GM12878 (cell line): ENCODE data around the gene ADARB1. TPM values are rescaled to one million over a fixed set of nuclear protein-coding genes. Genes with fewer than 3 reads are reported as not detected.

Experiments
- ATAC-seq: fragments of 200-7000 bp; cut with Tn5 transposase; 3 replicates; pipeline ENCODE4 v1.9.1; 2020; ENCODE audit warnings: mild to moderate bottlenecking, moderate library complexity
- BruUV-seq: library from RNA; stranded (reverse); fragments of 400-500 nt; replicated peaks from 2 replicates; lab custom pipeline; 2021; lab: Mats Ljungman, UMichigan
- CTCF ChIA-PET: fragments of 300-600 bp; sonication (Branson Sonifier 250); formaldehyde crosslinking; extraction: SDS; loops from one replicate; lab custom pipeline; 2021; ENCODE audit warnings: inconsistent platforms; lab: Yijun Ruan, JAX
- POLR2A ChIA-PET: fragments of 350-600 bp; formaldehyde crosslinking; extraction: SDS; loops from one replicate; lab custom pipeline; 2021; ENCODE audit warnings: inconsistent platforms; lab: Charles Lee
- RAD21 ChIA-PET: fragments of 300-600 bp; sonication (Branson Sonifier 250); formaldehyde crosslinking; loops from one replicate; lab custom pipeline; 2023; ENCODE audit warnings: antibody characterized with exemption; ENCODE audit not compliant: unreplicated experiment; lab: Charles Lee
- SMC1A ChIA-PET: fragments of 300-600 bp; sonication (Branson Sonifier 250); formaldehyde crosslinking; loops from one replicate; lab custom pipeline; 2023; ENCODE audit not compliant: unreplicated experiment, uncharacterized antibody; lab: Charles Lee
- DNase-seq: peaks from one replicate; pipeline ENCODE4 v3.0.0-alpha.2; 2011; ENCODE audit warnings: low read depth, low spot score
- FAIRE-seq: peaks from 3 replicates; lab custom pipeline; 2011; peaks lifted over from hg19 to GRCh38; lab: Jason Lieb, UNC
- H2AFZ ChIP-seq: 2 replicates; pipeline ENCODE4 v1.6.0; 2011; ENCODE audit warnings: low read depth, low read length, control low read depth; ENCODE audit not compliant: control insufficient read depth
- H3K27ac ChIP-seq: 2 replicates; pipeline ENCODE4 v1.5.1; 2011; ENCODE audit warnings: control low read depth; ENCODE audit not compliant: control insufficient read depth, insufficient read depth
- H3K27me3 ChIP-seq, 2 experiments: replicated peaks in 1 of 2; 2 replicates each; pipeline versions ENCODE4 v1.6.0 to v1.6.1; 2011; ENCODE audit warnings: low read length in 1 of 2; ENCODE audit not compliant: control insufficient read depth in 2 of 2, insufficient read depth in 2 of 2
- H3K36me3 ChIP-seq, 2 experiments: 2 replicates each; pipeline ENCODE4 v1.5.1; 2011; ENCODE audit warnings: low read length in 1 of 2; ENCODE audit not compliant: control insufficient read depth in 2 of 2, insufficient read depth in 2 of 2
- H3K4me1 ChIP-seq: 2 replicates; pipeline ENCODE4 v1.6.1; 2011; ENCODE audit warnings: mild to moderate bottlenecking, low read length, moderate library complexity, mixed read lengths; ENCODE audit not compliant: control insufficient read depth, insufficient read depth
- H3K4me2 ChIP-seq: 2 replicates; pipeline ENCODE4 v1.6.0; 2011; ENCODE audit warnings: control low read depth; ENCODE audit not compliant: control insufficient read depth, insufficient read depth
- H3K4me3 ChIP-seq: fragments of 200-600 bp; sonication (generic); 2 replicates; pipeline ENCODE4 v1.5.1; 2016
- H3K79me2 ChIP-seq: 2 replicates; pipeline ENCODE4 v1.6.0; 2011; ENCODE audit warnings: low read length; ENCODE audit not compliant: control insufficient read depth, insufficient read depth
- H3K9ac ChIP-seq: 2 replicates; pipeline ENCODE4 v1.8.0; 2011; ENCODE audit warnings: low read length, control low read depth, mixed read lengths; ENCODE audit not compliant: control insufficient read depth, insufficient read depth
- H3K9me3 ChIP-seq: replicated peaks from 3 replicates; pipeline ENCODE4 v1.5.1; 2011; ENCODE audit warnings: mild to moderate bottlenecking, low read length; ENCODE audit not compliant: control insufficient read depth, insufficient read depth
- H4K20me1 ChIP-seq: 2 replicates; pipeline ENCODE4 v1.6.0; 2011; ENCODE audit not compliant: control insufficient read depth, insufficient read depth
- HDAC6 ChIP-seq: fragments of 200-600 bp; sonication (generic); IDR thresholded peaks from one replicate; pipeline ENCODE4 v1.8.0; 2017; ENCODE audit warnings: antibody characterized with exemption; ENCODE audit not compliant: unreplicated experiment
- HDGF ChIP-seq: fragments of 450-650 bp; IDR thresholded peaks from 2 replicates; pipeline ENCODE4 v1.6.1; 2016; ENCODE audit warnings: antibody characterized with exemption
- JUNB ChIP-seq: IDR thresholded peaks from 2 replicates; pipeline ENCODE4 v1.6.1; 2016; ENCODE audit warnings: antibody characterized with exemption, mild to moderate bottlenecking
- MTA2 ChIP-seq: fragments of 450-650 bp; IDR thresholded peaks from 2 replicates; pipeline ENCODE4 v1.6.1; 2016; ENCODE audit warnings: low read depth, mild to moderate bottlenecking, moderate library complexity
- MYC ChIP-seq: IDR thresholded peaks from 2 replicates; pipeline ENCODE4 v1.6.1; 2011; ENCODE audit warnings: mild to moderate bottlenecking, low read length, moderate library complexity, inconsistent platforms; ENCODE audit not compliant: insufficient read depth, insufficient replicate concordance, insufficient read length, severe bottlenecking
- NFIC ChIP-seq: IDR thresholded peaks from 2 replicates; pipeline ENCODE4 v1.6.1; 2012; ENCODE audit warnings: low read depth, mild to moderate bottlenecking, inconsistent platforms, low read length, moderate library complexity
- POLR2AphosphoS5 ChIP-seq: IDR thresholded peaks from 2 replicates; pipeline ENCODE4 v1.6.1; 2011; ENCODE audit warnings: mild to moderate bottlenecking, low read length, inconsistent platforms
- RAD51 ChIP-seq: fragments of 450-650 bp; IDR thresholded peaks from 2 replicates; pipeline ENCODE4 v1.6.1; 2016; ENCODE audit warnings: moderate library complexity, mild to moderate bottlenecking, inconsistent platforms
- RFX5 ChIP-seq: IDR thresholded peaks from 2 replicates; pipeline ENCODE4 v1.6.1; 2011; ENCODE audit warnings: low read depth, low read length, improper control_type of control experiment
- SMAD5 ChIP-seq: IDR thresholded peaks from 2 replicates; pipeline ENCODE4 v1.6.1; 2016; ENCODE audit warnings: antibody characterized with exemption, low read depth
- ZNF217 ChIP-seq: fragments of 450-650 bp; IDR thresholded peaks from 2 replicates; pipeline ENCODE4 v1.6.1; 2017; ENCODE audit warnings: antibody characterized with exemption, mild to moderate bottlenecking
- ZNF622 ChIP-seq: fragments of 450-650 bp; IDR thresholded peaks from 2 replicates; pipeline ENCODE4 v1.6.1; 2017; ENCODE audit warnings: mild to moderate bottlenecking, inconsistent platforms
- WGBS: methylation state at CpG from one replicate; pipeline ENCODE4 v1.1.6; 2016; ENCODE audit warnings: low lambda C conversion rate; ENCODE audit not compliant: insufficient replicate concordance, insufficient coverage; ENCODE audit errors: missing lambda C conversion rate; 5-methylcytosine and 5-hydroxymethylcytosine counted together
- in situ Hi-C: fragments of 300-500 bp; cut with MboI; formaldehyde crosslinking; loops from 9 replicates; pipeline ENCODE4 v1.14.3; 2018; ENCODE audit warnings: mixed read lengths
- intact Hi-C: fragments of 100-400 bp; cut with micrococcal nuclease; formaldehyde crosslinking; loops from one replicate; pipeline ENCODE4 v1.14.2; 2022; ENCODE audit not compliant: unreplicated experiment
- polyA plus RNA-seq, 11 experiments: library from polyadenylated mRNA; depleted of rRNA in 4 of 11; unstranded in 6 of 11; stranded (reverse) in 5 of 11; fragments of >200 nt; fragmentation: Nextera tagmentation in 4 of 11; fragmentation: Illumina TruSeq in 1 of 11; extraction: Ambion mirVana in 4 of 11; extraction: Trizol in 1 of 11; gene quantifications; 1 replicate in 1 of 11; 2 replicates in 10 of 11; pipeline versions ENCODE4 v1.2.1 to v1.2.3, GENCODE V29; 2011 to 2016; ENCODE audit warnings: inconsistent platforms in 2 of 11, missing spikeins in 2 of 11, low read depth in 1 of 11
- total RNA-seq, 4 experiments: library from RNA; depleted of rRNA in 3 of 4; stranded (reverse); fragments of >200 nt in 3 of 4; fragmentation: Illumina TruSeq in 1 of 4; extraction: Trizol in 1 of 4; gene quantifications; 2 replicates each; pipeline versions ENCODE4 v1.2.1 to v1.2.3, GENCODE V29; 2013 to 2021
- TF ChIP-seq, protein P1 (sequence below): IDR thresholded peaks from 2 replicates; pipeline ENCODE4 v1.6.1; 2012; ENCODE audit warnings: low read depth, low read length, improper control_type of control experiment
- TF ChIP-seq, protein P2 (sequence below): fragments of 450-650 bp; IDR thresholded peaks from 2 replicates; pipeline ENCODE4 v1.6.1; 2016; ENCODE audit warnings: mild to moderate bottlenecking

The ADARB1 gene
- total and polyA plus RNA-seq, 10 of the 15 experiments (the other 5 are each of a cell fraction or from before 2014, with no cell fraction given), result 5.7 to 61.7 (median 25.3) TPM

DNA sequence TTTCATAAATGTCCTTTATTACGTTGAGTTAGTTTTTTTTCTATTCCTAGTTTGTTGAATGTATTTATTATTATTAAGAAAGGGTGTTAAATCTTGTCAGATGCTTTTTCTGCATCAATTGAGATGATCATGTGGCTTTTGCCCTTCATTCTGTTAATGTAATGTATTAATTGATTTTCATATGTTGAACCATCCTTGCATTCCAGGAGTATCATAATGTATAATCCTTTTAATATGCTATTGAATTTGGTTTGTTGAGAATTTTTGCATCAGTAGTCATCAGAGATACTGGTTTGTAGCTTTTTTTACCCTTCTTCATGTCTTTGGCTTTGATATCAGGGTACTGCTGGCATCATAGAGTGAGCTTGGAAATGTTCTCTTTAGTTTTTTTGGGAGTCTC is 113.3 kb downstream of the ADARB1 start:
- ChIA-PET RAD21 (no interaction called here), CTCF (no interaction called here), POLR2A (no interaction called here), SMC1A (no interaction called here)
- in situ Hi-C loops, result no loop called here
- Histone ChIP-seq H3K79me2 (no peaks in the 10 kb centered on the region), H3K9me3 (no peaks in the 10 kb centered on the region; the same call in none of the 3 replicates), H3K27ac (no peak overlapping the region), H3K4me2 (no peak overlapping the region), H3K4me3 (no peak overlapping the region), H3K4me1 (no peaks in the 10 kb centered on the region), H4K20me1 (no peaks in the 10 kb centered on the region), H3K27me3 (no peaks in the 10 kb centered on the region), H3K9ac (no peak overlapping the region), H3K36me3 (peaks cover 0 to 4% of the 10 kb centered on the region in 2 experiments; a peak in 1 of 4 replicates), H2AFZ (no peak overlapping the region)
- intact Hi-C loops, result no loop called here
- WGBS, result 76% methylated on average over 1 of the region's 1 CpG
- TF ChIP-seq HDGF, result no peak
- no peak for TF ChIP-seq RFX5
- TF ChIP-seq POLR2AphosphoS5, result no peak
- TF ChIP-seq RAD51, result no peak
- BruUV-seq, result no TSS peak
- DNase-seq (no peak), ATAC-seq (no peak), FAIRE-seq (no peak)

DNA sequence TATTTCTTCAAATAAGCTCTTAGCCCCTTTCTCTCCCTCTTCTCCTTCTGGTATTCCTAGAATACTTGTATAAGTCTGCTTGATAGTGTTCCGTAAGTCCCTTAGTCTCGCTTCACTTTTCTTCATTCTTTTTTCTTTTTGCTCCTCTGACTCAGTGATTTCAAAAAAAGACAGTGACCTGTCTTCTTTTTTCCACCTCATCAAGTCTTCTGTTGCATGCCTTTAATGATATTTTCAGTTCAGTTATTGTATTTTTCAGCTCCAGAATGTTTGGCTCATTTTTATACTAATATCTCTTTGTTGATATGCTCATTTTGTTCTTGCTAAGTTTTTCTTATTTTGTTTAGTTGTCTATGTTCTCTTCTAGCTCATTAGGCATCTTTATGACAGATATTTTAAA is 115.6 kb downstream of the ADARB1 start:
- Histone ChIP-seq H3K4me1 (no peaks in the 10 kb centered on the region), H3K4me2 (no peak overlapping the region), H3K36me3 (peaks cover 0 to 4% of the 10 kb centered on the region in 2 experiments; a peak in 1 of 4 replicates), H3K27me3 (no peaks in the 10 kb centered on the region), H3K9ac (no peak overlapping the region), H3K4me3 (no peak overlapping the region), H4K20me1 (no peaks in the 10 kb centered on the region), H3K27ac (no peak overlapping the region), H2AFZ (no peak overlapping the region), H3K79me2 (no peaks in the 10 kb centered on the region), H3K9me3 (no peaks in the 10 kb centered on the region; the same call in none of the 3 replicates)
- BruUV-seq, result no TSS peak
- ATAC-seq (no peak), DNase-seq (no peak), FAIRE-seq (no peak)
- intact Hi-C loops (no loop called here), in situ Hi-C loops (no loop called here)
- SMC1A ChIA-PET, result no interaction called here
- POLR2A ChIA-PET, result no interaction called here
- RAD21 ChIA-PET, result no interaction called here
- TF ChIP-seq, protein P1, sequence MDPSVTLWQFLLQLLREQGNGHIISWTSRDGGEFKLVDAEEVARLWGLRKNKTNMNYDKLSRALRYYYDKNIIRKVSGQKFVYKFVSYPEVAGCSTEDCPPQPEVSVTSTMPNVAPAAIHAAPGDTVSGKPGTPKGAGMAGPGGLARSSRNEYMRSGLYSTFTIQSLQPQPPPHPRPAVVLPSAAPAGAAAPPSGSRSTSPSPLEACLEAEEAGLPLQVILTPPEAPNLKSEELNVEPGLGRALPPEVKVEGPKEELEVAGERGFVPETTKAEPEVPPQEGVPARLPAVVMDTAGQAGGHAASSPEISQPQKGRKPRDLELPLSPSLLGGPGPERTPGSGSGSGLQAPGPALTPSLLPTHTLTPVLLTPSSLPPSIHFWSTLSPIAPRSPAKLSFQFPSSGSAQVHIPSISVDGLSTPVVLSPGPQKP, result no peak
- TF ChIP-seq HDAC6 (no peak), ZNF622 (no peak), MYC (no peak), SMAD5 (no peak), ZNF217 (no peak), RFX5 (no peak), MTA2 (no peak), NFIC (no peak), JUNB (no peak)
- TF ChIP-seq, protein P2, sequence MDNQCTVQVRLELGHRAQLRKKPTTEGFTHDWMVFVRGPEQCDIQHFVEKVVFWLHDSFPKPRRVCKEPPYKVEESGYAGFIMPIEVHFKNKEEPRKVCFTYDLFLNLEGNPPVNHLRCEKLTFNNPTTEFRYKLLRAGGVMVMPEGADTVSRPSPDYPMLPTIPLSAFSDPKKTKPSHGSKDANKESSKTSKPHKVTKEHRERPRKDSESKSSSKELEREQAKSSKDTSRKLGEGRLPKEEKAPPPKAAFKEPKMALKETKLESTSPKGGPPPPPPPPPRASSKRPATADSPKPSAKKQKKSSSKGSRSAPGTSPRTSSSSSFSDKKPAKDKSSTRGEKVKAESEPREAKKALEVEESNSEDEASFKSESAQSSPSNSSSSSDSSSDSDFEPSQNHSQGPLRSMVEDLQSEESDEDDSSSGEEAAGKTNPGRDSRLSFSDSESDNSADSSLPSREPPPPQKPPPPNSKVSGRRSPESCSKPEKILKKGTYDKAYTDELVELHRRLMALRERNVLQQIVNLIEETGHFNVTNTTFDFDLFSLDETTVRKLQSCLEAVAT, result no peak
- WGBS, result 67% methylated on average over 2 of the region's 2 CpGs
- CTCF ChIA-PET, result interaction anchor here (0.6 kb wide), 2 partner anchors 13 to 406 kb away, joined by 3 read pairs; no protein-coding TSS in a partner anchor
